Left hindlimb (tissue), 1 donor: ENCODE results near the gene FAM107B.

ENCODE experiments used
- DNase-seq: peaks from one replicate; pipeline ENCODE4 v3.0.0-alpha.2; 2018

FAM107B gene

GRCh38 chr10:14618674-14619073, 156.0 kb downstream of the FAM107B start:
- DNase-seq, result no peak

GRCh38 chr10:14617852-14618251, 156.8 kb downstream of the FAM107B start:
- no peak for DNase-seq

- no peak for DNase-seq
These were observed 157.6 kb downstream of the FAM107B start for GRCh38 chr10:14616955-14617730.

- no peak for DNase-seq
These were observed 158.2 kb downstream of the FAM107B start for GRCh38 chr10:14616465-14616864.

GRCh38 chr10:14613588-14613920, 161.1 kb downstream of the FAM107B start:
- DNase-seq, result no peak

DNA sequence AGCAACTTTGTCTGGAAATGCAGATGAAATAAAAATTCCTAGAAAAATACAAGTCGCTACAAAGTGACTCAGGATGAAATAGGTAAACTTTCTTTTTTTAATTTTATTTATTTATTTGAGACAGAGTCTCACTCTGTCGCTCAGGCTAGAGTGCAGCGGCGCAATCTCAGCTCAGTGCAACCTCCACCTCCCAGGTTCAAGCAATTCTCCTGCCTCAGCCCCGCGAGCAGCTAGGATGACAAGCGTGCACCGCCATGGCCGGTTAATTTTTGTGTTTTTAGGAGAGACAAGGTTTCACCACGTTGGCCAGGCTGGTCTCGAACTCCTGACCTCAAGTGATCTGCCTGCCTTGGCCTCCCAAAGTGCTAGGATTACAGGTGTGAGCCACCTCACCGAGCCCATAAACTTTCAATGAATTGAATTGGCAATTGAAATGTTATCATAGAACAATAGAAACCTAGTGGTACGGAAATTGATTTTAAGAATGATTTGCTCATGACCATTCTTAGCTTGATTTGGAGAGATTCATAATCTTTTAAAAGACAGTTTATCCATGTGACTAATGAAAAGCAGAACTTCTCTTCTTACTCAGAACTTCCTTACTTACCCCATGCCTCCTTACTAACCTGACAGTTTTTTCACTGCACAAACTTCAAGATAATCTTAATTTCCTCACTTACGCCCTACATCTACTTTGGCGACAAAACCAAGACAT, 161.7 kb downstream of the FAM107B start:
- DNase-seq, result no peak

DNA sequence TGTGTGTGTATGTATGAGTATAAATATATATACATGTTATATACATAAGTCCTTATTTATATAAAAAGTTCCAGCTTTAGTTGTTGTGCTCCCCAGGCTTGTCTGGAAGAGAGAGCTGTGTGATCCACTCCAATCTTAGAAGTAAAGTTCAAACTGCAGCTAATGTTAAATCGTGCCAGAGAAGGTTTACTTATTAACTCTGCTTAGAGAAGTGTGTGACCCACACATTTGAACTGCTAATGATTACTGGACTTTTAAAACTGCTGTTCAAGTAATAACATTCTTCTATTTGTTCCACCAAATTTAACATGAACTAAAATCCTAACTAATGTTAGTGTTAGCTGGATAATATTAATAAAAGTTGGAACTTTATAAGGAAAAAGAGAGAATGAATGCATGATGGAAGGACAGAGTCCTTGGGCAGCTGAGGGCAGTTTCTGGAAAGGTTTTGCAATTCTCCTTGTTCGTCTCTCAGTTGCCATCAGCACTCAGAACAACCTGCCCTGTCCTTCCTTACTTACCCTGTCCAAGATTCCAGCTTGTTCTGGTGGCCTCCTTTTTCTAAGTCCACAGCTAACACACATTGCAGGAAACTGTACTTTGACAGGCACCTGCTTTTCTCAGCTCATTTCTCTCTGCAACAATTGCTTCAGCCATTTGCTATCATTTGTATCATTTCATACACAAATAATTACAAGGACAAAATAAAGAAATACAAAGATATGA, 162.6 kb downstream of the FAM107B start:
- no peak for DNase-seq

DNA sequence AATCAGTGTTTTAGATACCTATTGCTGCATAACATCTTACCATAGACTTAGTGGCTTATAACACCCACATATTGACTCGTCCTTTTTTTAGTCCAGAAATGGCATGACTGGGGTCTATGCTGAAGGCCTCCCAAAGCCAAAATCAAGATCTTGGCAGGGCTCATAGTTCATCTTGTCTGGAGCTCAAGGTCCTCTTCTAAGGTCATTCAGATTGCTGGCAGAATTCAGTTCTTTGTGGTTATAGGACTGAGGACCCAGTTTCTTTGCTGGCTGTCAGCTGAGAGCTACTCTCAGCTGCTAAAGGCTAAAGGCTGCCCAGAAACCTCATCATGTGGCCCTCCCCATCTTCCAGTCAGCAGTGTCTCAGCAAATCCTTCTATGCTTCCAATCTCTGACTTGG, 165.5 kb downstream of the FAM107B start:
- DNase-seq, result no peak

GRCh38 chr10:14608381-14609001, 166.2 kb downstream of the FAM107B start:
- DNase-seq, result no peak

DNA sequence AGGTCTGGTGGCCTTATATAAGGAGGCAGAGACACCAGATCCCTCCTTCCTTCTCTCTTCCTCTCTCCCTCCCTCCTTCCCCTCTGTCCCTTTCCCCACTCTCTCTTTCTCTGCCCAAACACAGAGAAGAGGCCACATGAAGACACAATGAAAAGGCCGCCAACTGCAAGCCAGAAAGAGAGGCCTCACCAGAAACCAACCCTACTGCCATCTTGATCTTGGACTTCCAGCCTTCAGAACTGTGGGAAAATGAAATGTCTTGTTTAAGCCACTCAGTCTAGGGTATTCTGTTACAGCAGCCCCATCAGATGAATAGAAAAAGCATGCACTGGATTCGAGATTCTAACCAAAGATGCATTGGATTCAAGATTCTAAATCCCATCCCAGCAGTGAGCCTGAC, 168.1 kb downstream of the FAM107B start:
- no peak for DNase-seq

GRCh38 chr10:14605231-14605925, 169.3 kb downstream of the FAM107B start:
- DNase-seq, result no peak

DNA sequence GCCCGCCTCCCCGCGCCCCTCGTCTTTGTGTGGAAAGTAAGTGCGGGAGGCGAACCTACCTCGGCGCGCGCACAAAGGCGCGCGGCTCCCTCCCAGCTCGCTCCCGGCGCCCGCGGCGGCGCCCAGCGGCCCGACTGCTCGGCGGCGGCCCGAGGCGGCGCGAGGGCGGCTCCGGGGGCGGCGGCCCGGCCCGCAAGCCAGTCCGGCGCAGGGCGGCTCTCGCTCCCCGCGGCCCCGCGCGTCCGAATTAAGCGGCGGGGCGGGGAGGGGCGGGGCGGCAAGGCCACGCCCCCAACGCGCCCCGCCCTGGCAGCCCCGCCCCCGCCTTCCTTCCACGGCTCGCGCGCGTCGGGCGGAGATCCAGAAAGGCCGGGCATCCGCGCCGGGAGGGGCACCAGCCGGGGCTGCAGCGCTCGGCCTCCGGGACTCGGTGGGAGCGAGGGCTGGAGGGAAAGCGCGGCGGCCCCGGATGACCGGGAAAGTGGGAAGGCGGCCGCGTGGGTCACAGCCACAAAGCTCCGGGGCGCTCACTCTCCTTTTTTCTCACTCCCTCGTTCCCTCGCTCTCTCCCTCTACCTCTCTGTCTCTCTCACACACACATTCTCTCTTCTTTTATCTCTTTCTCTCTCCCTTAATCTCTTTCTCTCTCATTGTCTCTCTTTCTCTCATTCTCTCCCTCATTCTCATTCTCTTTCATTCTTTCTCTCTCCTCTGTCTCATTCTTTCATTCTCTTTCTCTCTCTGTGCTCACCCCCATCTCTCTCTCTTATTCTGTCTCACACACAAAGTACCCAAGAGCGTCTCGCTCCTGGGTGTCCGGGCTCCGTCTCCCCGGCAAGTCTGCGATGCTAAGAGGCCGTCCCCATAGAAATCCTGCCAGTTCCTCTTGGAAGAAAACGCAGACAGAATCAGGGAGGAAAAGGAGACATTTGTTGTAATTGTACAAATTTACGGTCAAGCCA, 170.2 kb downstream of the FAM107B start:
- DNase-seq, result peak; percentile 90

GRCh38 chr10:14603534-14604102, 171.1 kb downstream of the FAM107B start:
- no peak for DNase-seq

- no peak for DNase-seq
These were observed 171.7 kb downstream of the FAM107B start for GRCh38 chr10:14602807-14603533.

DNA sequence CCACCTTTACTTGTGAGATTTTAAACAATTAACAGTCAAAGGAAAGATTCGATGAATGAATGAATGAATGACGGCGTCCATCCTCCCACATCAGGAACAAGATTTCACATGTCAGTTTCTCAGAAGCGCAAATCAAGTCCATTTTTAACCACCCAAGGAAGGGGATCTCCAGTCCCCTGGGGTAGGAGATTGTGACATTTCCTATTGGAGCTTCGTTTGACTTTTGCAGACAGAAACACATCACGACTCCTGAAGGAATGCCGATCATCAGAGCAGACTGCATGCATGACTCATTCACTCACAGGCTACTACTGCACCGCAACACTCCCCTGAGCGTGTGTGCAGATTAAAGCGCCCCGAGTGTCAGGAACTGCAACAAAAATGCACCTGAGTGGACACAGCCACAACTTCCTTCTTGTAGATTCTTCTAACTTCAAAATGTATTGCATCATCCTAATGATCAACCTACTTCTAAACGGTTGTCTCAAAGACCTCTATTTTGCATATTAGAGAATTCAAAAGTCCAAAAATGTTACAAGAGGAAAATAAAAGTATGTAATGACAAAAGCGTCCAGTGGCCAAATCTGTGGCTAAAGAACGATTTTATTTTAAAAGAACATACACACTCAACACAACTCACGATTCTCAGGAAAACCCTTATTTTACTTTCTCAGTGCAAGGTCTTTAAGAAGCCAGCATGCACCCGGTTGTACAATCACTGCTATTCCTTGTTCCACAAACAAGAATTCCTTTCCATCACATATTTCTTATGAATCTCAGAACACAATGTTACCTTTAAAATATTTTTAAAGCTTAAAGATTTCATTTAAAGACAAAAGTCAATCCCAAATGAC, 172.6 kb downstream of the FAM107B start:
- no peak for DNase-seq

GRCh38 chr10:14601326-14601725, 173.4 kb downstream of the FAM107B start:
- DNase-seq, result no peak

DNA sequence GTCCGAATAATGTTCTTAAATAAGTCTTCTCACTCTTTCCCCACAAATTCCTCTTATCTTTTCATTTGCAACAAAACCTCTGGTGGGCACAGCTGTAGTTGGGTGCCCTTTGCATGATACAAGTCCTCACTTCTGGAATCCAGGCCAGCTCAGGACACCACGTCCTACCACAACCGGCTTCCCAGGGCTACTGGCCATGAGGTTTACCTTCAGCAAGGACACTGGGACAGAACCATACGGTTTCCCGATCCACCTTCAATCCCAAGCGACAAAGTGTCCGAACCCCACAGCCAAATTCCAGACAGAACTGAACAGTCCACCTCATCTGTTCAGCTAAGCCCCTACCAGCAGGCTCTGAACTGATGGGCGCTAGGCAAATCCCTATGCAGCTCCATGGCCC, 174.6 kb downstream of the FAM107B start:
- DNase-seq, result no peak

DNA sequence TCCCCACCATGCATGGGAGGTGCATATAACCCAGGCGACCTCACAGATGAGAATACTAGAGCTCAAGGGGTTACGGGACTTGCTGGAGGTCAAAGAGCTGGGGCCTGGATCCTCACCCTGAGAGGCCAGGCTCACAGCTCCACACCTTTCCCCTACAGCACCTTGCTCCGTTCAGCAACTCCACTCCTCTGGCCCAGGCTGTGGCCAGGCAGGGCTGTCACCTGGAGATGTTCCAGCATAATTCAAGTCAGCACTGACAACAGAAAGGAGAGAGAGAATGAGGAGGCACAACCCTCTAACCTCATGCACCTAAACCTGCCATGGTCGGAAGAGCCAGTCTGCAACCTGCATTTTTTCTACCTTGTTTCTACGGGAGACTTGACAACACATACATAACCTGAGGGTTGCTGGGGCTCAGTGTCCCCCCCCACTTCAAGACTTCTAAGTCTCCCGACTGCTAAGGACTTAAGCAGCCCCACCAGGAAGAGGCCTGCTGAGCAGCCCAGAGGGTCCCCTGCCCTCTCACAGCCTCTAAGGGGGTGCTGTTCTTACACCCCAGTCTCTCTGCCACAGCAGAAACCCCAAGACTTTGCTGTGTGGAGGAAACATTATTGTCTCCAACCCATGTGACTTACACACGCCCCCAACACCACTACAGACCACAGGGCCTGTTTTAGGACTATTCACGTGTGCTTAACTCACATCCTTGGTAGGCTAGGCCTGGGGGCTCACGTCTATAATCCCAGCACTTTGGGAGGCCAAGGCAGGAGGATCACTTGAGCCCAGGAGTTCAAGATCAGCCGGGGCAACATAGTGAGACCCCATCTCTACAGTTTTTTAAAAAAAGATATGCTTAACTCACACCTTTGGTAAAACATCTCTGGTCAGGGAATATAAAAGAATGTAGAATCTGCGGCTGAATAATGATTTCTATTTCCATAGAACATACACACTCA, 175.6 kb downstream of the FAM107B start:
- DNase-seq, result no peak
